GM21367 (cell line): ENCODE results near the gene LY6G6F.

Experiments
- ATAC-seq: cut with Tn5 transposase; IDR thresholded peaks from one replicate; pipeline ENCODE4 v1.9.1; 2021; ENCODE audit not compliant: unreplicated experiment

LY6G6F gene

GRCh38 chr6:31676322-31676903 is 30.3 kb upstream of the LY6G6F start:
- no peak for ATAC-seq

- ATAC-seq, result no peak
Measured at GRCh38 chr6:31676904-31677303, 29.8 kb upstream of the LY6G6F start.

- ATAC-seq, result no peak
Measured at GRCh38 chr6:31677955-31678354, 28.7 kb upstream of the LY6G6F start.

- ATAC-seq, result no peak
Measured at GRCh38 chr6:31680226-31681134, 26.2 kb upstream of the LY6G6F start, which contains the start of gene LY6G5C. LY6G5C (minus strand) TSS chr6:31681067; CDS start chr6:31680373, 694 bp downstream.

- ATAC-seq, result no peak
Measured at GRCh38 chr6:31681135-31681671, 25.5 kb upstream of the LY6G6F start.

GRCh38 chr6:31683591-31683990 is 23.1 kb upstream of the LY6G6F start:
- no peak for ATAC-seq

GRCh38 chr6:31686483-31686882 is 20.2 kb upstream of the LY6G6F start:
- no peak for ATAC-seq

- ATAC-seq, result no peak
Measured at GRCh38 chr6:31687321-31687720, 19.3 kb upstream of the LY6G6F start.

- ATAC-seq, result no peak
Measured at GRCh38 chr6:31687860-31688693, 18.6 kb upstream of the LY6G6F start.

GRCh38 chr6:31689249-31690110 is 17.2 kb upstream of the LY6G6F start:
- no peak for ATAC-seq

- ATAC-seq, result no peak
Measured at GRCh38 chr6:31690231-31691077, 16.2 kb upstream of the LY6G6F start.

GRCh38 chr6:31691078-31691463 is 15.6 kb upstream of the LY6G6F start:
- ATAC-seq, result no peak

GRCh38 chr6:31691564-31692108 is 15.0 kb upstream of the LY6G6F start:
- no peak for ATAC-seq

- no peak for ATAC-seq
Measured at GRCh38 chr6:31692353-31692752, 14.3 kb upstream of the LY6G6F start.

GRCh38 chr6:31692886-31693285 is 13.8 kb upstream of the LY6G6F start:
- no peak for ATAC-seq

- ATAC-seq, result no peak
Measured at GRCh38 chr6:31693535-31693934, 13.1 kb upstream of the LY6G6F start.

- ATAC-seq, result no peak
Measured at GRCh38 chr6:31697555-31697954, 9.1 kb upstream of the LY6G6F start.

- no peak for ATAC-seq
Measured at GRCh38 chr6:31700740-31701401, 5.8 kb upstream of the LY6G6F start.
